ENCODE results near the gene ATXN7L3B.

DNA sequence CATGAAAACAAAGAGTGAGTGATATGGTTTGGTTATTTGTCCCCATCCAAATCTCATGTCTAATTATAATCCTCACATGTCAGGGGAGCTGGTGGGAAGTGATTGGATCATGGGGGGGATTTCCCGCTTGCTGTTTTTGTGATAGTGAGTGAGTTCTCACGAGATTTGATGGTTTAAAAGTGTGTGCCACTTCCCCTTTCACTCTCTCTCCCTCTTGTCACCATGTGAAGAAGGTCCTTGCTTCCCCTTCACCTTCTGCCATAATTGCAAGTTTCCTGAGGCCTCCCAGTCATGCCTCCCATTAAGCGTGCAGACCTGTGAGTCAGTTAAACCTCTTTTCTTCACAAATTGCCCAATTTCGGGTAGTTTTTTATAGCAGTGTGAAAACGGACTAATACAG is 2.1 kb upstream of the ATXN7L3B start:
- TF ChIP-seq, protein P1, sequence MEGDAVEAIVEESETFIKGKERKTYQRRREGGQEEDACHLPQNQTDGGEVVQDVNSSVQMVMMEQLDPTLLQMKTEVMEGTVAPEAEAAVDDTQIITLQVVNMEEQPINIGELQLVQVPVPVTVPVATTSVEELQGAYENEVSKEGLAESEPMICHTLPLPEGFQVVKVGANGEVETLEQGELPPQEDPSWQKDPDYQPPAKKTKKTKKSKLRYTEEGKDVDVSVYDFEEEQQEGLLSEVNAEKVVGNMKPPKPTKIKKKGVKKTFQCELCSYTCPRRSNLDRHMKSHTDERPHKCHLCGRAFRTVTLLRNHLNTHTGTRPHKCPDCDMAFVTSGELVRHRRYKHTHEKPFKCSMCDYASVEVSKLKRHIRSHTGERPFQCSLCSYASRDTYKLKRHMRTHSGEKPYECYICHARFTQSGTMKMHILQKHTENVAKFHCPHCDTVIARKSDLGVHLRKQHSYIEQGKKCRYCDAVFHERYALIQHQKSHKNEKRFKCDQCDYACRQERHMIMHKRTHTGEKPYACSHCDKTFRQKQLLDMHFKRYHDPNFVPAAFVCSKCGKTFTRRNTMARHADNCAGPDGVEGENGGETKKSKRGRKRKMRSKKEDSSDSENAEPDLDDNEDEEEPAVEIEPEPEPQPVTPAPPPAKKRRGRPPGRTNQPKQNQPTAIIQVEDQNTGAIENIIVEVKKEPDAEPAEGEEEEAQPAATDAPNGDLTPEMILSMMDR (IDR thresholded peaks at IDR 0.05): no peak
- TF ChIP-seq POLR2A (IDR thresholded peaks at IDR 0.05): no peak
